Caco-2 (cell line): ENCODE data around the gene HOXB7. TPM values are rescaled to one million over a fixed set of nuclear protein-coding genes. Genes with fewer than 3 reads are reported as not detected.

Experiments used
- BruUV-seq: library from RNA; stranded (reverse); fragments of 400-500 nt; replicated peaks from 2 replicates; lab custom pipeline; 2021; lab: Mats Ljungman, UMichigan
- CTCF ChIA-PET: fragments of 300-600 bp; sonication (Branson Sonifier 250); formaldehyde crosslinking; loops from one replicate; lab custom pipeline; 2022; ENCODE audit warnings: antibody characterized with exemption; lab: Charles Lee
- POLR2A ChIA-PET: fragments of 300-600 bp; sonication (Branson Sonifier 250); formaldehyde crosslinking; loops from one replicate; lab custom pipeline; 2022; ENCODE audit warnings: antibody characterized with exemption; lab: Charles Lee
- DNase-seq, 2 experiments: peaks; one replicate each; pipeline versions ENCODE4 v3.0.0 to v3.0.0-alpha.2; 2020 to 2022
- H3K27me3 ChIP-seq: replicated peaks from 2 replicates; pipeline ENCODE4 v1.6.0; 2011; ENCODE audit warnings: low read length; ENCODE audit not compliant: control insufficient read depth, insufficient read depth
- H3K36me3 ChIP-seq: 2 replicates; pipeline ENCODE4 v1.5.1; 2011; ENCODE audit warnings: low read length; ENCODE audit not compliant: control insufficient read depth, insufficient read depth
- H3K4me1 ChIP-seq: fragments of 250-450 bp; sonication (Bioruptor Pico); 2 replicates; pipeline ENCODE4 v1.5.1; 2020; ENCODE audit warnings: mild to moderate bottlenecking
- H3K4me3 ChIP-seq: 2 replicates; pipeline ENCODE4 v1.5.1; 2011; ENCODE audit warnings: low read depth, mild to moderate bottlenecking, control low read depth, low read length
- H3K9me3 ChIP-seq: fragments of 250-450 bp; sonication (Bioruptor Pico); 2 replicates; pipeline ENCODE4 v1.5.1; 2020; ENCODE audit warnings: mild to moderate bottlenecking, moderate library complexity
- H3K27ac Mint-ChIP-seq: one replicate; pipeline ENCODE4 v1.8.0; 2022; ENCODE audit warnings: mixed read lengths; ENCODE audit not compliant: unreplicated experiment
- H3K27me3 Mint-ChIP-seq: one replicate; pipeline ENCODE4 v1.8.0; 2022; ENCODE audit warnings: mixed read lengths; ENCODE audit not compliant: insufficient read depth, unreplicated experiment
- H3K36me3 Mint-ChIP-seq: one replicate; pipeline ENCODE4 v1.8.0; 2022; ENCODE audit warnings: mild to moderate bottlenecking, mixed read lengths; ENCODE audit not compliant: insufficient read depth, unreplicated experiment
- H3K4me1 Mint-ChIP-seq: one replicate; pipeline ENCODE4 v1.8.0; 2022; ENCODE audit warnings: low read depth, mixed read lengths; ENCODE audit not compliant: unreplicated experiment
- H3K4me3 Mint-ChIP-seq: one replicate; pipeline ENCODE4 v1.8.0; 2022; ENCODE audit warnings: mild to moderate bottlenecking, moderate library complexity, mixed read lengths; ENCODE audit not compliant: unreplicated experiment
- H3K9me3 Mint-ChIP-seq: one replicate; pipeline ENCODE4 v1.8.0; 2022; ENCODE audit warnings: mixed read lengths; ENCODE audit not compliant: unreplicated experiment
- CTCF ChIP-seq, 2 experiments: fragments of 200-600 bp in 1 of 2; IDR thresholded peaks; 1 replicate in 1 of 2; 2 replicates in 1 of 2; pipeline versions ENCODE4 v1.5.1 to v1.8.0; 2011 to 2022; ENCODE audit warnings: antibody characterized with exemption in 1 of 2, control low read depth in 1 of 2, inconsistent platforms in 1 of 2, low read depth in 1 of 2, low read length in 1 of 2, mild to moderate bottlenecking in 1 of 2, moderate library complexity in 1 of 2; ENCODE audit not compliant: insufficient read depth in 1 of 2, severe bottlenecking in 1 of 2, unreplicated experiment in 1 of 2
- intact Hi-C: fragments of 100-400 bp; cut with micrococcal nuclease; formaldehyde crosslinking; loops from one replicate; pipeline ENCODE4 v1.10.0; 2022; ENCODE audit not compliant: unreplicated experiment
- total RNA-seq: library from RNA; stranded (reverse); gene quantifications from 2 replicates; pipeline ENCODE4 v1.2.3, GENCODE V29; 2022

HOXB7 gene
- total RNA-seq, 1 experiment from 2014 or later: 28.2 TPM

- TF ChIP-seq CTCF (IDR thresholded peaks at IDR 0.05; ENCODE audit: insufficient read depth in 1 of 2, low read depth in 1 of 2, low read length in 1 of 2, severe bottlenecking in 1 of 2, unreplicated experiment in 1 of 2): no peak
- ChIA-PET POLR2A (no interaction called here), CTCF (no interaction called here)
- no peak for DNase-seq
- no peaks in the 10 kb centered on the region for H3K9me3 ChIP-seq
- BruUV-seq: no TSS peak
- no peaks in the 10 kb centered on the region for H3K36me3 ChIP-seq
- no peak overlapping the region for H3K27ac Mint-ChIP-seq
- no peaks in the 10 kb centered on the region for H3K9me3 Mint-ChIP-seq
- no peaks in the 10 kb centered on the region for H3K36me3 Mint-ChIP-seq
- peaks cover 17% of the 10 kb centered on the region for H3K4me1 ChIP-seq
- intact Hi-C loops: no loop called here
- no peak overlapping the region for H3K4me3 ChIP-seq
- no peaks in the 10 kb centered on the region for H3K27me3 Mint-ChIP-seq
- H3K4me1 Mint-ChIP-seq: no peaks in the 10 kb centered on the region
- no peaks in the 10 kb centered on the region for H3K27me3 ChIP-seq
- no peak overlapping the region for H3K4me3 Mint-ChIP-seq
These were observed 42.1 kb downstream of the HOXB7 start for GRCh38 chr17:48568499-48569239.

- no peak overlapping the region for H3K27ac Mint-ChIP-seq
- ChIA-PET POLR2A (no interaction called here), CTCF (no interaction called here)
- no peak overlapping the region for H3K4me3 ChIP-seq
- no peaks in the 10 kb centered on the region for H3K36me3 ChIP-seq
- H3K36me3 Mint-ChIP-seq: no peaks in the 10 kb centered on the region
- no peak for TF ChIP-seq CTCF (IDR thresholded peaks at IDR 0.05; ENCODE audit: insufficient read depth in 1 of 2, low read depth in 1 of 2, low read length in 1 of 2, severe bottlenecking in 1 of 2, unreplicated experiment in 1 of 2)
- no peaks in the 10 kb centered on the region for H3K9me3 ChIP-seq
- H3K4me3 Mint-ChIP-seq: no peak overlapping the region
- no peaks in the 10 kb centered on the region for H3K27me3 Mint-ChIP-seq
- intact Hi-C loops: no loop called here
- BruUV-seq: no TSS peak
- H3K9me3 Mint-ChIP-seq: no peaks in the 10 kb centered on the region
- H3K4me1 ChIP-seq: peaks cover 17% of the 10 kb centered on the region
- no peaks in the 10 kb centered on the region for H3K4me1 Mint-ChIP-seq
- DNase-seq: no peak
- H3K27me3 ChIP-seq: no peaks in the 10 kb centered on the region
These were observed 43.0 kb downstream of the HOXB7 start for GRCh38 chr17:48567646-48568354.

GRCh38 chr17:48567209-48567608 lies 43.6 kb downstream of the HOXB7 start:
- no peak overlapping the region for H3K27ac Mint-ChIP-seq
- BruUV-seq: no TSS peak
- no peaks in the 10 kb centered on the region for H3K4me1 Mint-ChIP-seq
- Histone ChIP-seq H3K4me3 (no peak overlapping the region), H3K36me3 (no peaks in the 10 kb centered on the region), H3K4me1 (peaks cover 17% of the 10 kb centered on the region), H3K9me3 (no peaks in the 10 kb centered on the region), H3K27me3 (no peaks in the 10 kb centered on the region)
- ChIA-PET POLR2A (no interaction called here), CTCF (no interaction called here)
- no peak overlapping the region for H3K4me3 Mint-ChIP-seq
- DNase-seq: no peak
- no peaks in the 10 kb centered on the region for H3K9me3 Mint-ChIP-seq
- intact Hi-C loops: no loop called here
- H3K36me3 Mint-ChIP-seq: no peaks in the 10 kb centered on the region
- H3K27me3 Mint-ChIP-seq: no peaks in the 10 kb centered on the region
- TF ChIP-seq CTCF (IDR thresholded peaks at IDR 0.05; ENCODE audit: insufficient read depth in 1 of 2, low read depth in 1 of 2, low read length in 1 of 2, severe bottlenecking in 1 of 2, unreplicated experiment in 1 of 2): no peak
